Stimulated activated CD4-positive, alpha-beta T cell treated with anti-CD3 and anti-CD28 coated beads, TNF-alpha, amount 100 ng/mL, for 1 hour (primary cell): ENCODE measurements around the gene ELL.

ENCODE experiments used
- DNase-seq, 3 donors: peaks; one replicate each; pipeline ENCODE4 v3.0.0-alpha.2; 2020; ENCODE audit warnings: low read depth in 3 of 3, low spot score in 1 of 3

ELL gene

DNA sequence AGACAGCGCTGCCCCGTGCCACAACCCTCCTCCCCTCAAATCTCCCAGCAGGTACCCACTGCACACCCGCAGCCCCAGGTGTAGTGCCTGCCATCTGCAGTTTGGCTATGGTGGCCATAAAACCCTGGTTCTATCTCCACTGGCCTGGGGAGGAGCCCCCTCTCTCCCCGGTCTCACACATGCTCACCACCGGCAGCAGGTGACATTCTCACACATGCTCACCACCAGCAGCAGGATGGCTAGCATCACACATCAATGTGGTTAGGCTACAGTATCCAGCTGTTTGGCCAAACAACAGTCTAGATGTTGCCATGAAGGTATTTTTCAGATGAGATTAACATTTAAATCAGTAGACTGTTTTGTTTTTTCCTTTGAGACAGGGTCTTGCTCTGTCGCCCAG lies 31.1 kb downstream of the ELL start:
- no peak for DNase-seq

DNA sequence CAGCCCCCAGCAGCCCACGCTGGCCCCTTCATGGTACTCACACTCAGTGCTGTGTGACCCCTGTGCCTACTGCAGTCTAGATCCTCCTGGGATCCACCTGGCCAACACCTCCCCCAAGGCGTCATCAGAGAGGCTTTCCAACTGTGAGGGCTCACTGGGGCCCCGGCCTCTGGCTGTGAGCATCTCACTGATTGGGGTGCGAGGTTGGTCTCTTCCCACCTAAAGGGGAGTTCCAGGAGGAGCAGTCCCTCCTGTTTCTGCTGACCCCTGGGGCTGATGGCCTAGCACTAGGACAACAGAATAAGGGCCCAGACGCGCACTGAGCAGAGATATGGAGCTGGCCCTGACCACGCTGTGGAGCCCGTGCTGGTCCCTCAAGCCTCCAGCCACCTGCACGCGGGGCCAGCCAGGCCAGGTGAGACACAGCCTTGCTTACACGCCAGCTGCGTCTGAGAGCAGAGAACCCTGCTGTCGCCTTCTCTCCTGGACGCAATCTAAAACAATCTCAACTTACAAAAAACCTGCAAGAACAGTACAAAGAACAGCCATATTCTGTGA lies 32.2 kb downstream of the ELL start:
- DNase-seq, result no peak

DNA sequence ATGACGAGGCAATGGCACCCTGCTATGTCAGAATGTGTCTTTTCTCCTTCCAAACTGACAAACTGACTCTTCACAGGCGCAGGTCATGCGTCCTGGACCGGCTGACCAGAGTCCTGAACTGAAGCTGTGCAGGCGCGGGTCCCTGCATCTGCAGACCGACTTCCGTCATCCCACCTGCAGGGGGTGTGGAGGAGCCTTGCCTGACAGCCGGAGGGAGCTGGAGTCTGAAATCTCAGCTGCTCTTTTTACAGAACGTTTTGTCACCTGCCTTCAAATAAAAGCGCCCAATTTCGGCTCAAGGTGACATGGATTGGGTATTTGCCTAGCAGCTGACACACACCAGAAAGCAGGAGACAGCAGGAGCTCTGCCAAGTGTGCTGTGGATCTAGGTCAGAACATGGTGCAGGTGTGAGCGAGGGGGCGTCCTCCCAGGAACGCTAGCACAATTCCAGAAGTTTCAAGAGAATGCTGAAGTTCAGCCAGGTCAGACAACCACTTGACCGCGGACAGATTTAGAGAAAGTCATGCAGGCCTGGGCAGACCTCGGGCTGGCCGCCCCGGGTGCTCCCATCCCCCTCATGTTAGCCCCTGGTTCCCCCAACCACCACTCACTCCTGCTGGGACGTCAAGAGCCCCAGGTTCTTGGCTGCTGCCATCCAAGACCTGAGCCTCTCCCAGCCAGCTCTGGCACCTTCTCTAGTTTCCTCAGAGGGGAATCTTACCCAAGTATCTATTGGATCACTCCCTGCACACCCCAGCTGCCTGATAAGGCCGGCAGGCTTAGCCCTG lies 32.8 kb downstream of the ELL start:
- DNase-seq, result no peak

DNA sequence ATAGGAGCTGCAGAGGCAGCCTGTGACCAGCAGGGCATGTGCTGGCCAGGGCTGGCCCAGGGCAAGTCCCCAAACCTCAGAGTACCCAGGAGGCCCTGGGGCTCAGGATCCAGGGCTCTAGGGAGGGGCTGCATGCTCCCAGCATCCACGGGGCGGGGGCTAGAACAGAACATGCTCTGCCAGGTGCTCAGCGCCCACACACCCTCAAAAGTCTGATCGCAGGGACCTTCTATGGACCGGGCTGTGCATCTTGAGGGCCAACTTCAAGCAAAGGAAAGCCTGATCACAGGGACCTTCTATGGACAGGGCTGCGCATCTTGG lies 33.5 kb downstream of the ELL start:
- no peak for DNase-seq

DNA sequence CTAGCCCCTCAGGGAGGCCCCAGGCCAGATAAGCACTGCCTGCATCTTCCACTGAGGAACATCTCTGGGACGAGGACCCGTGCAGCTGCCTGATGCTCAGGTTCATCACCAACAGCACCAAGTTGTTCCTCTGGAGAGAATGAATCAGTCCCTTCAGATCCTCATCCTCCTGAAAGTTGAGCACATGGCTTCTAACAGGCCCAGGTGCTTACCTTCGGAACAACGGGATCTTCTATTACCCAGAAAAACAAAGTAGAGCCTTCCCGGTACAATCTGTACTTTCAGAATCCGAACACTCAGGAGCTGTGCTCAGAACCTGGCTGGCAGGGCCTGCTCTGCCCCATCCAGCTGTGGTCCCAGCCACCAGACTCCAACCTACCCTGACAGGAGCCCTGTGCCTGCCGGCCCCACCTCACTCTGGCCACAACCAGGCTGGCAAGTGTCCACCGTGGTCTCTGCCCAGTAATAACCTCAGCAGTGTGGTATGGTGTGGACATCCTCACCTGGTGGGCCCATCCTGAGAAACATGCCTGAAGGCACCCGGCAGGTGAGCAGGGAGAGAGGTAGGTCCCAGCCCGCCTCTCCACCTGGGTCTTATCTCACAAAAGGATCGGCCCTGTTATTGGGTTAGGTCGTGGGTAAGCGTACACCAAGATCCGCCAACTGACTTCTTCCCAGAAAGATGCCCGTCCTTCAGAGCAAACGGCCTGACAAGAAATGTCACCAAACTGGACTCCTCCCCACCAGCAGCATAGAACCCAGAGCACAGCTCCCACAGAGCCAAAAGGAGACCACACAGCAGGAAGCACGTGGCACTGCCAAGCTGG lies 34.1 kb downstream of the ELL start:
- no peak for DNase-seq

- DNase-seq, result no peak
Observed at GRCh38 chr19:18486746-18487145, 35.1 kb downstream of the ELL start.

DNA sequence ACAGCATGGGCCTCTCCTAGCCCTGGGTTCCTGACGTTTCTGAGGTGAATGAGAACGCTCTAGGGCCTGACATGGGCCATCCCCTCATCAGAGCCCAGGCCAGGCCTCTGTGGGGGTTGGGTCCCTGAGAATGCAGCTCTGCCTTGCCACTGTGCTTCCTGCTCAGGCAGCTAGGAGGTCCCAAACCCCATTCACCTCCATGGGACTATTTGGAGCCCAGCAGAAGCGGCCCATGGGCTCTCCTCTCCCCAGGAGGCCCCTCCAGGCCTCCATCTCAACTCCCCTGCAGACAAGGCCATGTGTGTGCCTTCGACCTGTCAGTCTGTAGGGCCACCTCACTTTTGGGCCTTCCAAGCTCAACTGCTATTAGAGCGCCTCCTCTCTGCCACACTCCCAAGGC lies 36.9 kb downstream of the ELL start:
- DNase-seq, result no peak

DNA sequence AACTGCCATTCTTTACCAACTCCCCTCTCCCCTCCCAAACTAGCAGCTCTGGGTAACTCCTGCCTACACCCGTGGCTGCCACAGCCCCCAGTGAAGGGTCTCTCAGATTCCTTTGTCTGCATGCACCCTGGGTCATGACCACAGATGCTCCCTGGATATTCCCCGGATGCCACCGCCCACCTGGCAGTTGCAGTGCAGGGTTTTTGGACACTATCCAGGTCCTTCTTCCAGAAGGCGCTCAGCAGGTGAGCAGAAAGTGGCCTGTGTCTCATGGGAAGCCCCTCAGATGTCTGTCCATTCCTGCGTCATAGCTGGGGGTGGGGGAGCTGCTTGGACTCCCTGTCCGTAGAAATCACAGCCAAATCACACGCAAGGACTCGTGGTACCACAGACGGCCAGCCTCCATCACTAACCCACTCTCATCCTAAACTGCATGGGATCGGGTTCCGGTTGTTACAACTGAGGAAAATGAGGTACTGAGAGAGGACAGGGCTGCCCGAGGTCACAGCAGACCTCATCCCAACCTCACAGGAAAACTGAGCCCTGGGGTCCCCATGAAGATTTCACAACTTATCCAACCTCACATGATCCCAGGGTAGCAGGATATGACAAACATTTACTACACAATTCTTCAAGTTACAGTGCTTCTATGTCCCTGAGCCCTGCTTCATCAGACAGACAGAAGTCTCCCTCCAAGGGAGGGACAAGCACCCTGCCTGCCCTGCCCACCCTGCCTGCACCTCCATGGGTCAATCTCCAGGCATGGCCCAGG lies 38.6 kb downstream of the ELL start:
- DNase-seq, result no peak

DNA sequence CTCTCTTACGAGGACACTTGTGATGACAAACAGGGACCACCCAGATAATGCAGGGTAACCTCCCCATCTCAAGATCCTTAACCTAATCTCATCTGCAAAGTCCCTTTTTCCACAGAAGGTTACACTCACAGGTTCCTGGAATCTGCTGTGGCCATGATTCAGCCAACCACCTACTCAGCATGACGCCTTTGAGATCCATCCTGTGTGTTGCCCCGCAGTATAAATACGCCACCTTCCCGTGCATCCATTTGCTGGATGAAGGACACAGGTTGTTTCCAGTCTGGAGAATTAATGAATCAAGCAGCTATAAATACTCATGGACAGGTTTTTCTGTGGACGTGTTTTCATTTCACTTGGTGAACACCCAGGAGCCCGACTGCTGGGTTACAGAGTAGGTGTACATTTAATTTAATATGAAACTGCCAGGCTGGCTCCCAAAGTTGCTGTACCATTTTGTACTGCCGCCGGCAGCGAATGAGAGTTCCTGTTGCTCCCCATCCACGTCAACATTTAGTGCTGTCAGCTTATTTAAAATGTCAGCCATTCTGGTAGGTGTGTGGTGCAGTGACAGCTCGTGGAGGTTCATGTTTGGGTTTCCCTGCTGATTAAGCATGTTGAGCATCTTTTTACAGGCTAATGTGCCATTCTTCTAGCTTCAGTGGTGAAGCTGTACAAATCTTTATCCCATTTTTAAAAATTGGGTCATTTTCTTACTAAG lies 40.2 kb downstream of the ELL start:
- DNase-seq, result no peak

DNA sequence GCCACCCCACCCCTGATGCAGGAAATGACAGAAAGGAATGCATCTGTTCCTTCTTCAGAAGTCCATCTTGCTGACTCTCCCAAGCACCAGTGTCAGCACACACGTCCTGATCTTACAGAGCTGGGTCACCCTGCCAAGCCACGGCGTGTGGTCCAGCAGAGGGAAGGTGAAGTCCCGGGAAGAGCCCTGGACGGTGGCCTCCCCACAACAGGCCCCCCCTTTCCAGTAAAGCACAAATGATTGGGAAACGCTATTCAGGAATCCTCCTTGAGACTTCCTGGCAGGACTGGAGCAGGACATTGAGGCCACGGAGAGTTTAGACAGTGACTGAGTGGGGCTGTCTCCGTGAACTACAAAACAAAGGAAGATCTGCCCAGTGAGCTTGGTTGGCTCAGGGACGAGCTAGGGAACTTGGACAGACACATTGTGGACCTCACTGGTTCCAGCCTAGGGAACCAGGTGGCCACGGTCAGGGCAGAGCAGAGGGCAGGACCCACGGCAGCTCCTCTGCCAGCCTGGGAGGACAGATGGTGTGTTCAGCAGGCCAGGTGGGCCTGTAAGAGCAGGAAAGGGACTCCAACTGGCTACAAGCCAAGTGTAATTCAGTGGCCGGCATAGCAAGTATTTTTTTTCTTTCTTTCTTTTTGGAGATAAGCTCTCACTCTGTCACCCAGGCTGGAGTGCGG lies 41.7 kb downstream of the ELL start:
- DNase-seq, result no peak

GRCh38 chr19:18478545-18479311 lies 43.1 kb downstream of the ELL start:
- DNase-seq, result peak in 1 of 3 donors; percentile 25

DNA sequence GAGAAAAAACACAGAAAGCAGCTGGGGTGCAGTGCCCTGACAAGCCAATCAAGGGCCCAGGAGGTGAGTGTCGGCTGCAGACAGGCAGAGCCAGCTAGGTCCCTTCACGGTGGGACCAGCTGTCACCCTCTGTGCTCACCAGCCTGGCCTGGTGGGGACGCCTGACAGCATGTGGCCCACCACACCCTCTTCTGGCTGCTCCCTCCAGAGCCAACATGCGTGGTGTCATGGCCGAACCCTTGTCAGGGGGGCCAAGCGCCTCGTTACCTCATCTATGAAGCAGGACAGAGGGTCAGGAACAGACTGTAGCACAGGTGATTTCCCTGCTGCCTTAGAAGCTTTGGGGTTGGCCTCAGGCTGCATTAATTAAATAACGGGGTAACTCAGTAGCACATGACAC lies 43.9 kb downstream of the ELL start:
- no peak for DNase-seq

DNA sequence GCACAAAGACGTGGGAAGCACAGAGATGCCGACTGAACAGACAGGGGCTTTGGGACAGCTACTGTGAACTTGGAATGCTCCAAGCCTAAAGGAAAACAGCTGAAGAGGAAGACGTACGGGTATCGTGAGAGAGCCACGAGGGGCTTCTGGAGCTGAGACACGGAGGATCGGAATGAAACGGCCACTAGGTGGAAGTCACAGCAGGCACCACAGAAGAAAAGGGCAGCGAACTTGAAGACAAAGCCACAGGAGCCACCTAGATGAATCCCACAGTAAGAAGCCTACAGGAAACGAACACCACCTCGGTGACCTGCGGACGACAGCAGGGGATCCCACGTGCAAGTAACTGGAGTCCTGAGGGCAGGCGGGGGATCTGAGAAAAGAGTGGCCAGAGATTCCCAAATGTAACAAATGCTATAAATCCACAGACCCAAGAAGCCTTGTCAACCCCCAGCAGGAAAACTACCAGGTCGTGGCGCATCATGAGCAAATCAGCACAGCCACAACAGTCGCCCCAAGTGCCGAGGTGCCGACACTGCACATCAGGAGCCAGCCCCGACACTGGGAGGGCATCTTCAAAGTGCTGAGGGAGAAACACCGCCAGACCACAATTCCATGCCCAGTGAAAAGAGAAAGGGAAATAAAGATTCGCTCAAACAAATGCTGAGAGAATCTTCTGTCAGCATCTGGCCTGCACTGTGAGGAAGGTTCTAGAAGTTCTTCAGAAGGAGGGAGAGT lies 44.7 kb downstream of the ELL start:
- DNase-seq, result no peak

DNA sequence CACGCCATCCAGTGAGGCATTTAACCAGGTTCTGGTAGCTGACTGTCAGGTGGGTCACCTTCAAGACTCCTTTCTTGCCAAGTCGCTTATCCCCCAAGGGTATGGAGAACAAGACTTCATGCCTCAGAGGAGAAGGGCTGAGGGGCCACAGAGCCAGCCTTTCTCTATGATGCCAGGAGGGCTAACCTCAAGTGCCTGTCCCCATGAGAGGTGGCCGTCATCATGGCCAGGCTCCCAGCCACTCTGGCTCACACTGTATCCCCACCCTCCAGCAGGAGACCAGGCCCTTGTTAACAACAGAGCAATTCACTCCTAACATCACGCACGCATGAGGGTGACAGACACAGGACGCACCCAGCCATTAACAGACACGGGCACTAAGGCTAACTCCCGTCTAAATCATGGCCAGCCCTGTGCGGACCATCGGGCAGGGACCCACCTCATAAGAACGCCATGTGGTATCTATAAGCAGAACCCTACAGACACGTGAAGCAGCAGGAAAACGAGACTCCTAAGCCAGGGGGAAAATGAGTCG lies 45.3 kb downstream of the ELL start:
- DNase-seq, result no peak

GRCh38 chr19:18475762-18476331 lies 46.0 kb downstream of the ELL start:
- no peak for DNase-seq

- DNase-seq, result no peak
Observed at GRCh38 chr19:18475004-18475453, 46.8 kb downstream of the ELL start.

GRCh38 chr19:18474366-18474887 lies 47.4 kb downstream of the ELL start:
- no peak for DNase-seq

DNA sequence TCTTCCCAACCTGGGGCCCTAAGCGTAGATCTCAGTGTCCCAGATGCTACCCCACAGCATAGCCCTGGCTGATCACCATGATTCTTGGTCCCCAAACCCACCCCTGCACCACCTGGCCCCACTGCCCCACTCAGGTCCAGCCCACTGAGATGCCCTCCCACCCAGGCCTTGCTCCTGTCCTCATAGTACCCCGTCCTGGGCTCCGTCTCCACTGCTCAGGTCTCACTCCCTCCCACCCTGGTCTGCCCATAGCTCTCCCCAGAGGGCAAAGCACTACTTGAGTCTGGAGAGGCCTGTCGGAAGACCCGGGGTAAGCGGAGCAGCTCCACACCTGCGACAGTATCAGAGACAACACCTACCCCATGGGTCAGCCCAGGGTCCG lies 48.2 kb downstream of the ELL start:
- no peak for DNase-seq
